BJ (cell line): ENCODE results near the gene SBF1. TPM values are rescaled to one million over a fixed set of nuclear protein-coding genes. Genes with fewer than 3 reads are reported as not detected.

ENCODE experiments used
- CTCF ChIA-PET: fragments of 350-600 bp; formaldehyde crosslinking; extraction: SDS; loops from one replicate; lab custom pipeline; 2021; ENCODE audit warnings: antibody characterized with exemption, inconsistent platforms; lab: Yijun Ruan, JAX
- POLR2A ChIA-PET: fragments of 300-600 bp; sonication (Branson Sonifier 250); formaldehyde crosslinking; extraction: SDS; loops from one replicate; lab custom pipeline; 2021; ENCODE audit warnings: antibody characterized with exemption; lab: Charles Lee
- DNase-seq: peaks from one replicate; pipeline ENCODE4 v3.0.0-alpha.2; 2011; ENCODE audit warnings: low read depth
- H3K27me3 ChIP-seq: 2 replicates; pipeline ENCODE4 v1.6.0; 2011; ENCODE audit warnings: low read length; ENCODE audit not compliant: control insufficient read depth, insufficient read depth
- H3K36me3 ChIP-seq: 2 replicates; pipeline ENCODE4 v1.5.1; 2011; ENCODE audit warnings: low read length; ENCODE audit not compliant: control insufficient read depth, insufficient read depth
- H3K4me3 ChIP-seq: 2 replicates; pipeline ENCODE4 v1.5.1; 2011; ENCODE audit warnings: low read depth, mild to moderate bottlenecking, control low read depth, low read length
- CTCF ChIP-seq: IDR thresholded peaks from 2 replicates; pipeline ENCODE4 v1.5.1; 2011; ENCODE audit warnings: low read depth, mild to moderate bottlenecking, control low read depth, inconsistent platforms, low read length, moderate library complexity; ENCODE audit not compliant: insufficient read depth
- polyA plus RNA-seq: library from polyadenylated mRNA; depleted of rRNA; stranded (reverse); fragments of >200 nt; gene quantifications from 2 replicates; pipeline ENCODE4 v1.2.3, GENCODE V29; 2011

SBF1 gene
- polyA plus RNA-seq, 1 experiment, result 34.7 TPM

- Histone ChIP-seq H3K36me3 (peaks cover 55% of the 10 kb centered on the region), H3K4me3 (no peak overlapping the region), H3K27me3 (no peaks in the 10 kb centered on the region)
- ChIA-PET POLR2A (no interaction called here), CTCF (no interaction called here)
- no peak for DNase-seq
- no peak for TF ChIP-seq CTCF
These were observed 54.3 kb downstream of the SBF1 start for GRCh38 chr22:50420581-50420980.

- POLR2A ChIA-PET, result no interaction called here
- no peaks in the 10 kb centered on the region for H3K27me3 ChIP-seq
- no peak for DNase-seq
- TF ChIP-seq CTCF, result no peak
- CTCF ChIA-PET, result no interaction called here
- no peak overlapping the region for H3K4me3 ChIP-seq
- H3K36me3 ChIP-seq, result peaks cover 59% of the 10 kb centered on the region
These were observed 54.8 kb downstream of the SBF1 start for GRCh38 chr22:50420015-50420414.

GRCh38 chr22:50419116-50419515 is 55.7 kb downstream of the SBF1 start:
- Histone ChIP-seq H3K4me3 (no peak overlapping the region), H3K36me3 (peaks cover 67% of the 10 kb centered on the region), H3K27me3 (no peaks in the 10 kb centered on the region)
- ChIA-PET CTCF (no interaction called here), POLR2A (no interaction called here)
- TF ChIP-seq CTCF, result no peak
- DNase-seq, result no peak

- DNase-seq, result no peak
- ChIA-PET CTCF (no interaction called here), POLR2A (no interaction called here)
- no peaks in the 10 kb centered on the region for H3K27me3 ChIP-seq
- H3K4me3 ChIP-seq, result no peak overlapping the region
- H3K36me3 ChIP-seq, result peaks cover 67% of the 10 kb centered on the region
- TF ChIP-seq CTCF, result no peak
These were observed 56.2 kb downstream of the SBF1 start for GRCh38 chr22:50418624-50419023.

- no peak for DNase-seq
- ChIA-PET POLR2A (no interaction called here), CTCF (no interaction called here)
- no peak for TF ChIP-seq CTCF
- Histone ChIP-seq H3K27me3 (no peaks in the 10 kb centered on the region), H3K4me3 (no peak overlapping the region), H3K36me3 (peaks cover 57% of the 10 kb centered on the region)
These were observed 57.2 kb downstream of the SBF1 start for GRCh38 chr22:50417411-50418210.
